K562 (cell line): ENCODE results near the gene FRAT1. TPM values are rescaled to one million over a fixed set of nuclear protein-coding genes. Genes with fewer than 3 reads are reported as not detected.

Source experiments
- JUN ChIP-seq, 2 experiments: sonication (generic) in 1 of 2; formaldehyde crosslinking in 1 of 2; IDR thresholded peaks; 2 replicates each; pipeline versions ENCODE4 v1.6.1 to v1.8.0; 2012 to 2022; ENCODE audit warnings: borderline replicate concordance in 2 of 2, mild to moderate bottlenecking in 2 of 2, improper control_type of control experiment in 1 of 2, low read depth in 1 of 2, low read length in 1 of 2, missing genetic modification reagents in 1 of 2
- MYNN ChIP-seq, 2 experiments: sonication (generic); formaldehyde crosslinking in 1 of 2; IDR thresholded peaks; 2 replicates each; pipeline versions ENCODE4 v1.5.0 to v1.6.1; 2016 to 2020; ENCODE audit warnings: antibody characterized with exemption in 1 of 2, missing genetic modification reagents in 1 of 2
- RBBP5 ChIP-seq: fragments of 200-600 bp; sonication (generic); IDR thresholded peaks from 2 replicates; pipeline ENCODE4 v1.6.1; 2012; ENCODE audit warnings: borderline replicate concordance, mild to moderate bottlenecking, low read length, control low read depth, inconsistent platforms; ENCODE audit not compliant: insufficient read depth, poor library complexity, severe bottlenecking
- RFX1 ChIP-seq: fragments of 450-650 bp; IDR thresholded peaks from 2 replicates; pipeline ENCODE4 v1.6.1; 2016; ENCODE audit warnings: mild to moderate bottlenecking, moderate library complexity
- TEAD1 ChIP-seq, 2 experiments: fragments of 450-650 bp in 1 of 2; sonication (generic) in 1 of 2; formaldehyde crosslinking; IDR thresholded peaks; 2 replicates each; pipeline versions ENCODE4 v1.4.0 to v1.8.0; 2020 to 2022; ENCODE audit warnings: mild to moderate bottlenecking in 2 of 2, missing genetic modification reagents in 1 of 2
- YBX1 ChIP-seq: fragments of 450-650 bp; IDR thresholded peaks from 2 replicates; pipeline ENCODE4 v1.7.1; 2016; ENCODE audit warnings: mild to moderate bottlenecking
- ZNF766 ChIP-seq: fragments of 200-800 bp; sonication (Bioruptor generic); conservative IDR thresholded peaks from 2 replicates; pipeline ENCODE4 v1.6.1; 2016; ENCODE audit warnings: missing genetic modification characterization, missing compliant biosample characterization
- polyA plus RNA-seq, 8 experiments: library from polyadenylated mRNA; depleted of rRNA in 4 of 8; stranded (reverse) in 5 of 8; unstranded in 3 of 8; fragments of >200 nt; fragmentation: Nextera tagmentation in 2 of 8; fragmentation: Illumina TruSeq in 1 of 8; extraction: Ambion mirVana in 2 of 8; extraction: Trizol in 1 of 8; gene quantifications; 2 replicates each; pipeline versions ENCODE4 v1.2.1 to v1.2.3, GENCODE V29; 2011 to 2014; ENCODE audit warnings: inconsistent platforms in 1 of 8, missing spikeins in 1 of 8
- total RNA-seq, 7 experiments: library from RNA; depleted of rRNA in 6 of 7; stranded (reverse); fragments of >200 nt in 6 of 7; fragmentation: Illumina TruSeq in 2 of 7; extraction: Trizol in 2 of 7; gene quantifications; 2 replicates each; pipeline versions ENCODE4 v1.2.1 to v1.2.3, GENCODE V29; 2011 to 2021; ENCODE audit warnings: low replicate concordance in 1 of 7
- TF ChIP-seq, protein P1 (sequence below): fragments of 450-650 bp; IDR thresholded peaks from 2 replicates; pipeline ENCODE4 v1.6.1; 2018; ENCODE audit not compliant: partially characterized antibody

The FRAT1 gene
- total and polyA plus RNA-seq, 9 of the 15 experiments (the other 6 are each of a cell fraction or from before 2014, with no cell fraction given): 0.11 to 4.6 (median 1.4) TPM

DNA sequence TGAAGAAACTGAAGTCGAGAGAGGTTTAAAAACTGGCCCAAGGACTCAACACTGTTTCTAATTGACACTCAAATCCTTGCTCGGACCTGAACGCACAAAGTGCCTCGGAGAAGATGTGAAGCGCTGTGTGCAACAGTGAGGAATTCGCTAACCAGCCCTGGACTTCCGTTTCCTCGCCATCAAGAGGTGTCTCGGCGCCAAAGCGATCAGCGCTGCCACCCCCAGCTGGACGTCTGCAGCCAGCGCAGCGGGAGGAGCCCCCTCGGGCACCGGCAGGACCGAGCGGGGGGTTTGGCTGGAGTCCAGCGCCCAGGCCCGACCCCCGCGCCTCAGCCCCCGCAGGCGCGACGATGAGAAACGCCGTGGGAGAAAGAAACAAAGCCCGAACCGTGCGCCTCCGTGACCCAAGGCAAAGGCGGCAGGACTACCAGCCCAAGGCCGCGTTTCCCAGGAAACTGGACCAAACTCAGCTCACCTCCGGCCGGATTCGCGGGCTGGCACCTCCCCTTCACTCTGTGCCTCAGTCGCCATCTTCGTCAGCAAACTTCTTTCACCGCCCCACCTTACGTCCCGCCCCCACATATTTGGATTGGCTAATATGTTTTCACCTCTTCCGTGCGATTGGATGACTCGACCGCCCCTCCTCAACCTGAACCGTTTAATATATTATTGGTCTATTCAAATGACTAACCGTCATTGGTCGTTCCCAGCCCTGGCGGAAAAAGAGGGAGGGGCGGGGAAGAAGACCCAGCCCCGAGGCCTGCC is 26.8 kb upstream of the FRAT1 start, which contains the start of gene ARHGAP19 (continued):
- TF ChIP-seq, protein P1, sequence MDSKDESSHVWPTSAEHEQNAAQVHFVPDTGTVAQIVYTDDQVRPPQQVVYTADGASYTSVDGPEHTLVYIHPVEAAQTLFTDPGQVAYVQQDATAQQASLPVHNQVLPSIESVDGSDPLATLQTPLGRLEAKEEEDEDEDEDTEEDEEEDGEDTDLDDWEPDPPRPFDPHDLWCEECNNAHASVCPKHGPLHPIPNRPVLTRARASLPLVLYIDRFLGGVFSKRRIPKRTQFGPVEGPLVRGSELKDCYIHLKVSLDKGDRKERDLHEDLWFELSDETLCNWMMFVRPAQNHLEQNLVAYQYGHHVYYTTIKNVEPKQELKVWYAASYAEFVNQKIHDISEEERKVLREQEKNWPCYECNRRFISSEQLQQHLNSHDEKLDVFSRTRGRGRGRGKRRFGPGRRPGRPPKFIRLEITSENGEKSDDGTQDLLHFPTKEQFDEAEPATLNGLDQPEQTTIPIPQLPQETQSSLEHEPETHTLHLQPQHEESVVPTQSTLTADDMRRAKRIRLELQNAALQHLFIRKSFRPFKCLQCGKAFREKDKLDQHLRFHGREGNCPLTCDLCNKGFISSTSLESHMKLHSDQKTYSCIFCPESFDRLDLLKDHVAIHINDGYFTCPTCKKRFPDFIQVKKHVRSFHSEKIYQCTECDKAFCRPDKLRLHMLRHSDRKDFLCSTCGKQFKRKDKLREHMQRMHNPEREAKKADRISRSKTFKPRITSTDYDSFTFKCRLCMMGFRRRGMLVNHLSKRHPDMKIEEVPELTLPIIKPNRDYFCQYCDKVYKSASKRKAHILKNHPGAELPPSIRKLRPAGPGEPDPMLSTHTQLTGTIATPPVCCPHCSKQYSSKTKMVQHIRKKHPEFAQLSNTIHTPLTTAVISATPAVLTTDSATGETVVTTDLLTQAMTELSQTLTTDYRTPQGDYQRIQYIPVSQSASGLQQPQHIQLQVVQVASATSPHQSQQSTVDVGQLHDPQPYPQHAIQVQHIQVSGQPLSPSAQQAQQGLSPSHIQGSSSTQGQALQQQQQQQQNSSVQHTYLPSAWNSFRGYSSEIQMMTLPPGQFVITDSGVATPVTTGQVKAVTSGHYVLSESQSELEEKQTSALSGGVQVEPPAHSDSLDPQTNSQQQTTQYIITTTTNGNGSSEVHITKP: peak; percentile 68
- TF ChIP-seq RBBP5 (peak; percentile 79), RFX1 (peak; percentile 72; the same call in 1 of the 2 replicates), TEAD1 (CRISPR knock-in tag; IDR thresholded peaks at IDR 0.05) (0 out of 4 replicates have a peak, but pooled peaks of 1 of the 2 experiments have one; percentile 34), ZNF766 (CRISPR knock-in tag) (0 out of 2 replicates have a peak, but pooled peaks have one; percentile 26), MYNN (IDR thresholded peaks at IDR 0.05) (0 out of 2 replicates have a peak, but pooled peaks have one; percentile 19), MYNN (CRISPR knock-in tag; IDR thresholded peaks at IDR 0.05) (no peak), JUN (IDR thresholded peaks at IDR 0.05; ENCODE audit: borderline replicate concordance, low read depth, low read length) (0 out of 2 replicates have a peak, but pooled peaks have one; percentile 5), JUN (CRISPR knock-in tag; IDR thresholded peaks at IDR 0.05; ENCODE audit: borderline replicate concordance) (no peak), YBX1 (no peak)
